ENCODE results near the gene PAK5.

- TF ChIP-seq BRCA1 (CRISPR knock-in tag; IDR thresholded peaks at IDR 0.05) (no peak), POLR2A (IDR thresholded peaks at IDR 0.05; ENCODE audit: insufficient read depth in 1 of 2, low read depth in 2 of 2, low read length in 2 of 2) (no peak), ZNF280D (CRISPR knock-in tag; IDR thresholded peaks at IDR 0.05) (no peak), SRF (IDR thresholded peaks at IDR 0.05; ENCODE audit: low read depth, low read length) (no peak), MED1 (CRISPR knock-in tag; IDR thresholded peaks at IDR 0.05) (no peak)
Measured at GRCh38 chr20:9610665-9611064, 228.2 kb downstream of the PAK5 start.
